Esophagus squamous epithelium (tissue), 4 donors: ENCODE measurements around the gene EEF1G.

Experiments
- POLR2A ChIP-seq, 4 donors: fragments of 450-650 bp; IDR thresholded peaks; one replicate each; pipeline ENCODE4 v1.6.1; 2017; ENCODE audit warnings: antibody characterized with exemption in 4 of 4, mild to moderate bottlenecking in 4 of 4, moderate library complexity in 3 of 4
- TF ChIP-seq, protein P1 (sequence below), 6 experiments: fragments of 450-650 bp in 4 of 6; fragments of 200-600 bp in 2 of 6; sonication (generic) in 2 of 6; IDR thresholded peaks; one replicate each; pipeline ENCODE4 v1.5.1; 2016 to 2019; ENCODE audit warnings: antibody characterized with exemption in 6 of 6, mild to moderate bottlenecking in 4 of 6, moderate library complexity in 4 of 6

DNA sequence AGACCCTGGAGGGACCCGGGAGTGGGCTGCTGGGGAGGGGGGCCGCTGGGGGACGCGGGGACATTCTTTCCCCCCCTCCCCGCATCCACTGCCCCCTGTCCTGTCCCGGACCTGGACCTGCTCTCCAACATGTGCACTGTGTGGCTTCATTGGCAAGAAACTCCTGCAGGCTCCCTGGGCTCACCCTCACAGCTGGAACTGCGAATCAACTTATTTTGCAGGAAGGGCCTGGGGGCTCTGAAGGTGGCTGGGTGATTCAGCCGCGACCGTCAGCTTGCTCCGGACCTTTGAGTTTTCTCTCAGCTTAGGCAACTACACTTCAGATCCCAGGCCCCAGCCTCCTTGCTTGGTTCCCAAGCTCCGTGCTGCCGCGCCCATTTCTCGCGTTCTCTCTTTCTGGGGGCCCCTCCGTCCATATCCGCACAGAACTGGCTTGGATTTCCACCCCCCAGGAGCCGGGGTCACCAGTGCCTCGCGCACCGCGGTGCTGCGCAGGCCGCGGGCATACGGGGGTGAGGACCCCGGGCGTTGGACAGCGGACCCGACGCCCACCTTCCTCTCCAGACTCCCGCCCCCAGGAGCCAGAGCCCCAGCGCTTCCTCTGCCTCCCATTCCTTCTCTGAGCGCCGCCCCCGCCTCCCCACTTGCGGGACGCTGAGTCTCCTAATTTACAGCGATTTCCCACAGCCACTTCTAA is 26.6 kb downstream of the EEF1G start:
- TF ChIP-seq, protein P1, sequence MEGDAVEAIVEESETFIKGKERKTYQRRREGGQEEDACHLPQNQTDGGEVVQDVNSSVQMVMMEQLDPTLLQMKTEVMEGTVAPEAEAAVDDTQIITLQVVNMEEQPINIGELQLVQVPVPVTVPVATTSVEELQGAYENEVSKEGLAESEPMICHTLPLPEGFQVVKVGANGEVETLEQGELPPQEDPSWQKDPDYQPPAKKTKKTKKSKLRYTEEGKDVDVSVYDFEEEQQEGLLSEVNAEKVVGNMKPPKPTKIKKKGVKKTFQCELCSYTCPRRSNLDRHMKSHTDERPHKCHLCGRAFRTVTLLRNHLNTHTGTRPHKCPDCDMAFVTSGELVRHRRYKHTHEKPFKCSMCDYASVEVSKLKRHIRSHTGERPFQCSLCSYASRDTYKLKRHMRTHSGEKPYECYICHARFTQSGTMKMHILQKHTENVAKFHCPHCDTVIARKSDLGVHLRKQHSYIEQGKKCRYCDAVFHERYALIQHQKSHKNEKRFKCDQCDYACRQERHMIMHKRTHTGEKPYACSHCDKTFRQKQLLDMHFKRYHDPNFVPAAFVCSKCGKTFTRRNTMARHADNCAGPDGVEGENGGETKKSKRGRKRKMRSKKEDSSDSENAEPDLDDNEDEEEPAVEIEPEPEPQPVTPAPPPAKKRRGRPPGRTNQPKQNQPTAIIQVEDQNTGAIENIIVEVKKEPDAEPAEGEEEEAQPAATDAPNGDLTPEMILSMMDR (IDR thresholded peaks at IDR 0.05), result no peak
- no peak for TF ChIP-seq POLR2A (IDR thresholded peaks at IDR 0.05)
